HG02571 (cell line): ENCODE data around the gene CCDC61.

Source experiments
- ATAC-seq: cut with Tn5 transposase; IDR thresholded peaks from one replicate; pipeline ENCODE4 v1.9.1; 2021; ENCODE audit warnings: mild to moderate bottlenecking, moderate library complexity; ENCODE audit not compliant: unreplicated experiment

The CCDC61 gene

DNA sequence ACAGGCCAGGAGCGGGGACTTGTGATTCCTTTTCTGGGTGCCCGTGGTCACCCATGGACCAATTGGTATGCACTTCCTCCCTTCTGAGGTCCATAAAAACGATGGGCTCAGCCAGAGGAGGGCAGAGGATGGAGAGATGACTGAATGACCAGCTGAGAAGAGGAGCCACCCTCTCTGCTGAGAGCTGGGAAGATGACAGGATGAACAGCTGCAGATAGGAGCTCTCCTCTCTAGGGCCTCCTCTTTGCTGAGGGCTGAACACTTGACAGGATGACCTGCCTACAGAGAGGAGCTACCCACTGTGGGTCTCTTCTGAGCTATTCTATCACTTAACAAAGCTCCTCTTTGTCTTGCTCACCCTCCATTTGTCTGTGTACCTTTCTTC, 41.5 kb downstream of the CCDC61 start:
- ATAC-seq, result no peak

DNA sequence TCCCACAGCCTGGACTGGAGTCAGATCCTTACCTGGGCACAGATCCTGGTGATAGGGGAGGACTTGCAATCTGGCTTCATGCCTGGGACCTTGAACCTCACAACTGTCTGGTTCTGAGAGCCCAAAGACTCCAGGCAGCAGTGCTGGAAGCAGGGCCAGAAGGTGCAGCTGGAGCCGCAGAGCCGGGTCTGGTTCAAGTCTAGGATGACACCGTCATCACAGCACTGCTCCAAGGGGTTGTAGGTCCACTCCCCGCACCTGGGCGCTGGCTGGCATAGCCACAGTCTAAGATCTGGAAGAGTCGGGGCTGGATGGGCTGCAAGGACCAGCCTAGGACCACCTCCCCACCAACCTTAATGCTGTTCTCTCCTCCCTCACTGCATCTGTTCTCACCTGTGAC, 44.9 kb downstream of the CCDC61 start:
- no peak for ATAC-seq

DNA sequence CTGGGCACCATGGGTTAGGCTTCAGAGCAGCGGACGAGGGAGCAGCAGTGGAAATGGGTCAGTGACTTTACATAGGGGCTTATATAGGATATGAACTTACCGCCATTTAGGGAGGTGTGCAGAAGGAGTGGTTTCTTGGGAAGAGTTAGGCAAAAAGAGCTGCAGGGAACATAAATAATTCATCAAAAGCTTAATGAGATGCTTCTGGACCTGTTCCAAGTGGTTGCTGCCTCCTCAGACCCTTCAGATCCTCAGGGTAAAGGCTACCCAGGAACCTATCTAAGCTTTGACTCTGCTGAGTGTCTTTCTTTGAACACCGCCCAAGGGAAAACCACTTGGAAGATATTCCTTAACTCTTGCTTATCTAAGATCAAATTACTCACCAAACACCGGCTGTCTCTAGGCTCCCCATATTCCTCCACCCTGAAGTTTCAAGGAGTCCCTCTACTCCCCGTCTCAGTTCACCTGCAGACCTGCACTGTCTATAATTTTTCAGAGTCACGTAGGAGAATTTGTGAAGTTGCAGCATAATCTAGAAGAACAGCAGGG, 45.8 kb downstream of the CCDC61 start, which contains the start of gene IGFL4:
Gene IGFL4, minus strand, starts transcription at position 51 of the 549 bp plus-strand sequence. Its CDS starts 40 bp downstream, at position 11.
- ATAC-seq, result no peak

GRCh38 chr19:46042252-46042883, 47.1 kb downstream of the CCDC61 start:
- ATAC-seq, result no peak

DNA sequence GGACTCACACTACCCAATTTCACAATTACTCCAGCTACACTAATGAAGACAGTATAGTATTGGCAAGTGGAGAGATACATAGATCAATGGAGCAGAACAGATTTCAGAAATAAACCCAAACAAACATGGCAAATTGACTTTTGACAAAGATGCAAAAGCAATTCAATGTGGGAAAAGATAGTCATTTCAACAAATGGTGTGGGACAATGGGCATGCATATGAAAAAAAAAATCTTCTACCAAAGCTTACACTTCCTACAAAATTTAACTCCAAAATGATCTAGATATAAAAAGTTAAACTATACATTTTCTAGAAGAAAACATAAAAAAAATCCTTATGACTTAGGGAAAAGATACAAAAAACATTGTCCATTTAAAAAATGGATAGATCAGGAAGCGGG, 48.3 kb downstream of the CCDC61 start:
- no peak for ATAC-seq

DNA sequence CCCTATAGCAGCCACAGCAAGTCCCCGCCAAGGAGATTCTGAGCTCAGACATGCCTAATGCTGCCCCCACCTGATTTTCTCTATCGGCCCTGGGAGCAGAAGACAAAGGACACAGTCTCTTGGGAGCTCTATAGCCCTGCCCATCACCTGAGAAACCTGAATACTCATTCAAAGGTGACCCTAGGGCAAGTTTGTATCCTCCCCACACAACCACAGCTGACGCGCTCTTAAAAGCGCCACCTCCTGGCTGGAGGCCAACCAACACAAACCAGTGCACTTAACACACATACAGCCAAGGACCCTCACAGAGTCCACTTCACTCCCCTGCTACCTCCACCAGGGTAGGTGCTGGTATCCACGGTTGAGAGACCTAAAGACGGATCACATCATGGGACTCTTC, 54.3 kb downstream of the CCDC61 start:
- ATAC-seq, result no peak

- no peak for ATAC-seq
Observed at GRCh38 chr19:46052896-46053295, 57.6 kb downstream of the CCDC61 start.

DNA sequence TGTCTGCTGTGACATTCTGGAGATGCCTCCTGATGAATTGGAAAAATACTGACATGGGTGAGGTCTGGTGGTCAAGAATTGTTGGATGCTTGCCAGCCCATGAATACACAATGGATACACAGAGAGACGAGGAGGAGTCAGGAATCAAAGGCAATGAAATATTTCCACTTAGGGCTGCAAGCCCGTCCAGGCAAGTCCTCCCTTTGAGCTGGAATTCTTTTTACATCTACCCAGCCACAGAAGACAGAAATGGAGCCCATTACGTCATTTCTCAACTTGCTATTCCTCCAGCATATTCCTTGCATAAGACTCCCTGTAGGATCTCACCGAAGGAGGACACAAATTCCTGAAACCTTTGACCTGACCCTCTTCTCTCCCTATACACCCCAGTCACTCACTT, 61.3 kb downstream of the CCDC61 start:
- no peak for ATAC-seq

- no peak for ATAC-seq
Observed at GRCh38 chr19:46058778-46059177, 63.5 kb downstream of the CCDC61 start.

- no peak for ATAC-seq
Observed at GRCh38 chr19:46060012-46060411, 64.7 kb downstream of the CCDC61 start.

DNA sequence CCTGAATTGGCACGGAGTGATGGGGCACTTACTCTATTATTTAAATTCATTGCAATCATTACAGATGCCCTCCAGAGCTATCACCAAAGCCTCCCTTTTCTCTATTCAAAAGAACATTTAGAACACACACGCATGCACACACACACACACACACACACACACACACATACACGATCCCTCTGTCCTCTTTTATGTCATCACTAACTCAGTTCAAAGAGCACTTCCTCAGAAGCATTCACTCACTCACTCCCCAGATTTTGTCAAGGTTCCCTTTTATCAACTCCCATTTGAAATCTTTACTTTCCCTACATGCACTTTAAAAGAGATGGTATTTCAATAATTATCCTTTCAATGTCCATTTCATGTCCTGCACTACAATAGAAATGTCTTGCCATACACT, 67.9 kb downstream of the CCDC61 start:
- no peak for ATAC-seq

DNA sequence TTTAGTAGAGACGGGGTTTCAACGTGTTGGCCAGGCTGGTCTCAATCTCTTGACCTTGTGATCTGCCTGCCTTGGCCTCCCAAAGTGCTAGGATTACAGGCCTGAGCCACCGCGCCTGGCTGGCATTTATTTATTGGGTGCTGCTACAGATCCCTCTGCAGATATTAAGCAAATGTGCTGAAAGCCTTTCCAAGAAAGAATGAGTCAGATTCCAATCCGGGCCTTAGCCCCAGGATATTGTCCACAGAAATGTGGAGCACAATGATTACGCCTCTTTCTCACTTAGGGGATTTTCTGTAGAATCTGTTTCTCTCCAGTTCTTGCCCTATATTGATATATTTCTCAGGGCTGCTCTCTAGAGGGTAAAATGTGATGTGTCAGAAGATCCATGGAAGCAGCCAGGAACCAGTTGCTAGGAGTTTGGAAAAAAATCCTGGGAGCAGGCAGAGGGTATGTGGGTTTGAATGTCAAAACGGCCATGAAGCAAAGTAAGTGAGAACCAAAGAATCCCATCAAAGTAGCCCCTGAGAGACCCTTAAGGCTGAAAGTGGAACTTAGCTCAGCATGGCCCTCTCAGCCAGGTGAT, 70.3 kb downstream of the CCDC61 start:
- no peak for ATAC-seq

DNA sequence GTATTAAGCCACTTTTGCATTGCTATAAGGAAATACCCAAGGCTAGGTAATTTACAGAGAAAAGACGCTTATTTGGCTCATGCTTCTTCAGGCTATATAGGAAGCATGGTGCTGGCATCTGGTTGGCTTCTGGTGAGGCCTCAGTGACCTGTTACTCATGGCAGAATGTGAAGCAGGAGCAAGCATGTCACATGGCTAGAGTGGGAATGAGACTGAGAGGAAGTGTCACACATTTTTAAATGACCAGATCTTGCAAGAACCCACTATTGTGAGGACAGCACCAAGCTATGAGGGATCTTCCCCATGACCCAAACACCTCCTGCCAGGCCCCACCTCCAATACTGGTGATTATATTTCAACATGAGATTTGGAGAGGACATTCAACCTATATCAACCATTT, 71.2 kb downstream of the CCDC61 start:
- ATAC-seq, result no peak

DNA sequence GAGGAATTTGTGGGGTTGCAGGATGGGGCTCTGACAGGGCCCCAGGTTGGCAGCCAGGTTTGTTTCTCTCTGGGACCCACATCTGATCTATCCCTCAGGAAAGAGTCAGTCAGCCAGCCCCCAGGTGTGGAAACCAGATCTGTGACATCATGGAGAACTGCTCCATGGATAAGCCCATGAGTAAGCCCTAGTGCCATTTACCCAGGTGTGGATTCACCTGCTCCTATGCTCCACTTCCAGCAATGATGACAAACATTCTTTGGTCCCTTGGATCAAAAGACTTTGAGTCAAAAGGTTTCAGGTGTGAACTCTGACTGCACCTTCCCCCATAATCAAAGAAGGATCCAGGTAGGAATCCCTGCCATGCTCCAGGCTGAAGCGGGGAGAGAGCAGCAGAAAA, 72.4 kb downstream of the CCDC61 start:
- ATAC-seq, result no peak
